ENCODE results near the gene TUBB4A.
A peak's percentile ranks its signal among the peaks of the same experiment; 100 is the strongest.

TUBB4A gene

GRCh38 chr19:6527893-6528543, 25.9 kb upstream of the TUBB4A start:
- POLR2A ChIA-PET (ENCODE audit: low non-redundant PET), result no interaction called here
- H3K27ac ChIP-seq, result no peak overlapping the region; the same call in 1 of the 2 replicates

GRCh38 chr19:6524311-6524710, 22.2 kb upstream of the TUBB4A start:
- DNase-seq (ENCODE audit: low spot score), result no peak
- no peak overlapping the region for H3K27ac ChIP-seq
- no peak for TF ChIP-seq CTCF (conservative IDR thresholded peaks at IDR 0.05; ENCODE audit: low read depth)
- CTCF ChIA-PET, result interaction anchor here (0.6 to 0.7 kb wide), 2 partner anchors 13 to 55 kb away, joined by 3 to 6 read pairs; no protein-coding TSS in a partner anchor
- POLR2A ChIA-PET (ENCODE audit: low non-redundant PET), result no interaction called here

More at GRCh38 chr19:6527893-6528543, 25.9 kb upstream of the TUBB4A start:
- no peak for TF ChIP-seq CTCF (conservative IDR thresholded peaks at IDR 0.05; ENCODE audit: low read depth)
- CTCF ChIA-PET, result interaction anchor here (0.6 kb wide), 1 partner anchor 28 kb away, joined by 4 read pairs; no protein-coding TSS in a partner anchor
- no peak for DNase-seq (ENCODE audit: low spot score)

- no peak overlapping the region for H3K27ac ChIP-seq
- POLR2A ChIA-PET (ENCODE audit: low non-redundant PET), result no interaction called here
- DNase-seq (ENCODE audit: low spot score), result no peak
- no peak for TF ChIP-seq CTCF (conservative IDR thresholded peaks at IDR 0.05; ENCODE audit: low read depth)
- CTCF ChIA-PET, result no interaction called here
Observed at GRCh38 chr19:6522712-6523111, 20.6 kb upstream of the TUBB4A start.

GRCh38 chr19:6521718-6522646, 19.9 kb upstream of the TUBB4A start:
- POLR2A ChIA-PET (ENCODE audit: low non-redundant PET), result no interaction called here
- no peak overlapping the region for H3K27ac ChIP-seq
- CTCF ChIA-PET, result no interaction called here
- no peak for DNase-seq (ENCODE audit: low spot score)
- TF ChIP-seq CTCF (conservative IDR thresholded peaks at IDR 0.05; ENCODE audit: low read depth), result no peak

GRCh38 chr19:6519289-6519688, 17.2 kb upstream of the TUBB4A start:
- DNase-seq (ENCODE audit: low spot score), result peak; percentile 66
- ChIA-PET POLR2A (ENCODE audit: low non-redundant PET) (no interaction called here), CTCF (no interaction called here)
- no peak for TF ChIP-seq CTCF (conservative IDR thresholded peaks at IDR 0.05; ENCODE audit: low read depth)
- H3K27ac ChIP-seq, result peak overlapping the region; percentile 69

GRCh38 chr19:6518145-6518911, 16.2 kb upstream of the TUBB4A start:
- DNase-seq (ENCODE audit: low spot score), result no peak
- POLR2A ChIA-PET (ENCODE audit: low non-redundant PET), result no interaction called here

More at GRCh38 chr19:6518145-6518911, 16.2 kb upstream of the TUBB4A start:
- CTCF ChIA-PET, result interaction anchor here (0.6 to 1.0 kb wide), 4 partner anchors 118 to 1521 kb away, joined by 3 to 6 read pairs (median 4); no protein-coding TSS in a partner anchor
- H3K27ac ChIP-seq, result peak overlapping the region; percentile 69; the same call in 1 of the 2 replicates
- no peak for TF ChIP-seq CTCF (conservative IDR thresholded peaks at IDR 0.05; ENCODE audit: low read depth)
